Activated T-cell treated with anti-CD3 and anti-CD28 coated beads for 4 hours (primary cell): Measurements from ENCODE around the gene IAH1.

Experiments used
- DNase-seq: peaks from one replicate; pipeline ENCODE4 v3.0.0-alpha.2; 2020

The IAH1 gene, protein sequence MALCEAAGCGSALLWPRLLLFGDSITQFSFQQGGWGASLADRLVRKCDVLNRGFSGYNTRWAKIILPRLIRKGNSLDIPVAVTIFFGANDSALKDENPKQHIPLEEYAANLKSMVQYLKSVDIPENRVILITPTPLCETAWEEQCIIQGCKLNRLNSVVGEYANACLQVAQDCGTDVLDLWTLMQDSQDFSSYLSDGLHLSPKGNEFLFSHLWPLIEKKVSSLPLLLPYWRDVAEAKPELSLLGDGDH

GRCh38 chr2:9474361-9475057 lies at the start of gene IAH1:
Gene IAH1 (plus strand): TSS chr2:9474551. CDS start chr2:9474567, 16 bp downstream.
- DNase-seq: peak; percentile 75

- no peak for DNase-seq
These were observed 45.3 kb upstream of the IAH1 start for GRCh38 chr2:9428965-9429577.

- DNase-seq: no peak
These were observed 43.7 kb upstream of the IAH1 start for GRCh38 chr2:9430316-9431293.

DNA sequence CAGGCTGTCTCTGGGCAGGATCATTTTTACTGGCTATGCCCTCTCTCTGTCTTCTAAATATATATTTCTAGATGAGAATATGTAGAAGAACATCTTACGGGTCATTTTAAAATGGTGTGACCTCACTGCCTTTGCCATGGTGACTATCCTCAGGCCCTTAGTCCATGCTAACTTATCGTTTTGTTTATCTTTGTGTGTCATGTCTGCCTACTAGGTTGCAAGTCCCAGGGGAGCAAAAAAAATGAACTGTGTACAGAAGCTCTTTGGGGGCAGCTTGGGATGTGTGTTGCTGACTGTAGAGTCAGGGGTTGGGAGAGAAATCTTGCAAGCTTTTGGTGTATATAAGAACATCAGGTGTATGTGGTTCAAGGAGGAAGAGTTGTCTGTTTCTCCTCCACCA lies 39.9 kb upstream of the IAH1 start:
- DNase-seq: no peak

DNA sequence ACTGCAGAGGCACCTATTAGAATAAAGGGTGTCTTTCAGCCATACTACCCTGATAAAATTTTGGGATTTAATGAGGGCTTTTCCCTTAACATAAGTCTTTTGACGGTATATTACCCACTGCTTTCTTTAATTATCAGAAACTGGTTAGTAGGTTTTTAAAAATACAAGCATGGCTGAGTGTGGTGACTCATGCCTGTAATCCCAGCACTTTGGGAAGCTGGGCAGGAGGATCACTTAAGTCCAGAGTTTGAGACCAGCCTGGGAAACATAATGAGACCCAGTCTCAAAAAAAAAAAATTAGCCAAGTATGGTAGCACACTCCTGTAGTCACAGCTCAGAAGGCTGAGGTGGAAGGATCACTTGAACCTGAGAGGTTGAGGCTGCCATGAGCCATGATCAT lies 34.8 kb upstream of the IAH1 start:
- DNase-seq: no peak

- DNase-seq: no peak
These were observed 34.2 kb upstream of the IAH1 start for GRCh38 chr2:9440058-9440727.

DNA sequence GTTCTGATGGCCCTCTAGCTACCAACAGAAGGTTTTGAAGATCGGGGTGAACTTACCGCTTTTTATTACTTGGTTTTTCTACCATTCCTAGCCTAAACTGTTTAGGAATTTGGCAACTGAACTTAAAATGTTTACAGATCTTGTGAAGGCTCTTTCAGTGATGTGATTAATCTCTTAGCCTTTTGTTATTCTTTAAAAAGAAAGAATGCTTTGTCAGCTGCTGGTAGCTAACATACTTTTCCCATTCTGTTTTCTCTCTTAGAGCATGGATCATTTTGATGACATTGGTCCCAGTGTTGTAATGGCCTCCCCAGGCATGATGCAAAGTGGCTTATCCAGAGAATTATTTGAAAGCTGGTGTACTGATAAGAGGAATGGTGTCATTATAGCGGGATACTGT lies 32.8 kb upstream of the IAH1 start:
- no peak for DNase-seq

DNA sequence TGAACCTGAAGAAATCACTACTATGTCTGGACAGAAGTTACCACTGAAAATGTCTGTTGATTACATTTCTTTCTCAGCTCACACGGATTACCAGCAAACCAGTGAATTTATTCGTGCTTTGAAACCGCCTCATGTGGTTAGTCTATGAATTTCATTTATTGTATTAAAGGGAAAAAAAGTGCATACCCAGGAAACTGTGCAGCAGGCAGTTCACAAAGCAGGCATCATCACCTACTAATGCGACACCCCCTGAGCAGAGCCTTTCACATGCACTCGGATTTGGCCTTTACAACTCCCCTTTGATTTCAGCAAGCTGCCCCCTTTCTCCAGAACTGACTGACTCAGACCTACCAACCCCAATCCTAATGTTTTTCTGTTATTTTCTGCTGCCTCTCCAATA lies 30.8 kb upstream of the IAH1 start:
- DNase-seq: no peak

DNA sequence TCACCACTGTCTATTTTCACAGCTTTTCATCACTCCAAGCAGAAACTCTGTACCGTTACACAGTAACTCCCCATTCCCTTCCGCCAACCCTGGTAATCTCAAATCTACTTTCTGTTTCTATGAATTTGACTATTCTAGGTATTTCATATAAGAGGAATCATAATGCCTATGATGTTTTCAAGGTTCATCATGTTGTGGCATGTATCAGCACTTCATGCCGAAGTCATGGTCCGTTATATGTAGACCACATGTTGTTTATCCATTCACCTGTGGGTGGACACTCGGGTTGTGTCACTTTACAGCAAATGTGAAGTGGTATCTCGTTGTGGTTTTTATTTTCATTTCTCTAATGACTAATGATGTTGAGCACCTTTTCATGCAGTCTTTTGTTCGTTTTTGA lies 29.3 kb upstream of the IAH1 start:
- no peak for DNase-seq

DNA sequence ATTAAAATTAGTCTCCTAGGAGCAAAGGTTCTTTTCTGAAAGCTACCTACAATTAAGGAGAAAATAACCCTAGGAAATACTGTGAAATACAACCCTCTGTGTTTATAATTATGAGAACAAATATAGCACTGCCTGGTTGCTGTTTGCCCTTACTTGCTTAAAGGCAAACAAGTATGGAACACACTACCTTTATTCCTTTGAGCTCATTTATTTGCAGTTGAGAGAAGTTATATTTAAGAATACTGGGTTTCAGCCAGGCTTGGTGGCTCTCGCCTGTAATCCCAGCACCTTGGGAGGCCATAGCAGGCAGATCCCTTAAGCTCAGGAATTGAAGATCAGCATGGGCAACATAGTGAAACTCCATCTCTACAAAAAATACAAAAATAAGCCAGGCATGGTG lies 23.1 kb upstream of the IAH1 start:
- DNase-seq: no peak

GRCh38 chr2:9460441-9461017 lies 13.8 kb upstream of the IAH1 start:
- no peak for DNase-seq

GRCh38 chr2:9461079-9461478 lies 13.3 kb upstream of the IAH1 start:
- DNase-seq: no peak

DNA sequence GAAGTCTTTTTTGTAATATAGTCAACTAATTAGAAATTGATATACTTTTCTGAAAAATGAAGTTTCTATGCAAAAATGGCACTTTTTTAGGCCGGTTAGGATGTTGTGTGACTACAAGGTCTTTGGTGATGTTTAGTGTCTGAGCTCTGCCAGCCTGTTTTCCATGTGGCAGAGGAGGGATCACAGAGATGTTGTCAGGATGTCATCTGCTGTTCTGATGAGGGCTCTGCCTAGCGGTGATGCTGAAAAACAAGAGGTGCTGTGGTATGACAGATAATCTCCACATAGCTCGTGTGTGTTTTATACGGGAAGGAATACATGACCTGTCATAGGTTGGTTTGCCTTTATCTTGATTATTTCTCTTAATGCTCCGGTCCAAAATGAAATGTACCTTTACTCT lies 12.0 kb upstream of the IAH1 start:
- no peak for DNase-seq

DNA sequence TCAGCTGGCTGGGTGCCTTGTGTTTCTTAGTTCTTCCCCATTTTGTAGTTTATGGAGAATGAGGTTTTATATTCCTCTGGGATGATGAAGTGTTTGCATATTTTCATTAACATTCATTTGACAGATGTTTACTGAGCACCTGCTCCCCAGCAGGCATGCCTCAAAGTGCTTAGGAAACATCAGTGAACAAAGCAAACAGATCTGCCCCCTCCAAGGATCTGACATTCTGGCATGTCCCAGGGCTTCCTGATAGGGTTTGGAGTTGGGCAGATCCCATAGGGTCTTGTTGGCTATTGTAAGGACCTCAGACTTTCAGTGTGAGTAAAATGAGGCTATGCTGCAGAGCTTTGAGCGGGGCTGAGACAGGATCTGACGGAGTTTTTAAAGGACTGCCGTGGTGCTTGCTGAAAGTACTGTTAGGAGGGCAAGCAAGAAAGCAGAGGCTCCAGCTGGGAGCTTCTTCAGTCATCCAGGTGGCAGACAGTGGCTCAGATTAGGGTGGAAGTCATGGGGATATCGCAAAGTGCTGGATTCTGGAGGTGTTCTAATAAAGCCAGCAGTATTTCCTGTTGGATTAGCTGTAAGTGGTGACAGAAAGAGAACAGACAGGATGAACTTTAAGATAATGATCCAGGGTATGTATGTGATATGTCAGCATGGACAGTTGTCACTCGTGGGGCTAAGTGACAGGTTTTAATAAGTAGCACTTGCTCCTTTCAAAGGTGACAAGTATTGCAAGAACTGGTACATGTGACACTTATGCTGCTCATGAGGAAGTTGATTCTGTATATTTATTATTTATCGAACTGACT lies 11.3 kb upstream of the IAH1 start:
- DNase-seq: no peak

DNA sequence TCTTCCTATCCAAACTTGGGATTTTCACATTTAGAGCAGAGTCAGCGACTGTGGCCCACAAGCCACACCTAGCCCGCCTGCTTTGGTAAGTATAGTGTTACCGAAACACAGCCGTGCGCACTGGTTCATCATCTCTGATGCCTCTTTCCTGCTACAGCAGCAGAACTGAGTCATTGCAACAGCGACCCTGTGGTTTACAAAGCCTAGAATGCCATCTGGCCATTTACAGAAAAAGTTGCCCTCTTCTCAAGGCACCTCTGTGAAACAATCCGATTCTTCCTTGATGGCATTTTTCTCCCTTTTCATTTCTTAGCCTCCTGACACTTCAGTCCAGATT lies 10.7 kb upstream of the IAH1 start:
- no peak for DNase-seq

DNA sequence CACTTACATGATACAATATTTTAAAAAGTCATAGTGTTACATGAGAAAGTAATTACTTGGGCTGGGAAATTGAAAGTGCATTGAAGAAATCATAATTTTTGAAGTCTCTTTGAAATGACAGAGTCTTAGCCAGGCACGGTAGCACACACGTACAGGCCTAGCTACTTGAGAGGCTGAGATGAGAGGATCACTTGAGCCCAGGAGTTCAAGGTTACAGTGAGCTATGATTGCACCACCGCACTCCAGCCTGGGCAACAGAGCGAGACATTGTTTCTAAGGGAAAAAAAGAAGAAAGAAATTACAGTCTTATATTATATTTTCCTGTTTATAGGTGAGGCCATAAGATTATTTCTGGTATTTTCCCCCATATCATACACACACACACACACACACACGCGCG lies 9.2 kb upstream of the IAH1 start:
- no peak for DNase-seq

DNA sequence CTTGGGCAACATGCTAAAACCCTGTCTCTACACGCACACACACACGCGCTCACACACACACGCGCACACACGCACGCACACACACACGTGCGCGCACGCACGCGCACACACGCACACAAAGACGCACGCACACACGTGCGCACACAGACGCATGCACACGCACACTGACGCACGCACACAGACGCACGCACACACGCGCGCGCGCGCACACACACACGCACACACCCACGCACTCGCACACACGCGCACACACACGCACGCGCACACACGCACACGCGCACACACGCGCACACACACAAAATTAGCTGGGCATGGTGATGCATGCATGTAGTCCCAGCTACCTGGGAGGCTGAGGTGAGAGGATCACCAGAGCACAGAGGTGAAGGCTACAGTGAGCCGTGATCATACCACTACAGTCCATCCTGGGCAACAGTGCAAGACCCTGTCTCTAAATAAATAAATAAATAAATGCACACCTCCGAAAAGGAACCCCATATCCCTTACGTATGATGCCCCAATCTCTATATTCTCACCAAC lies 8.1 kb upstream of the IAH1 start:
- DNase-seq: no peak

DNA sequence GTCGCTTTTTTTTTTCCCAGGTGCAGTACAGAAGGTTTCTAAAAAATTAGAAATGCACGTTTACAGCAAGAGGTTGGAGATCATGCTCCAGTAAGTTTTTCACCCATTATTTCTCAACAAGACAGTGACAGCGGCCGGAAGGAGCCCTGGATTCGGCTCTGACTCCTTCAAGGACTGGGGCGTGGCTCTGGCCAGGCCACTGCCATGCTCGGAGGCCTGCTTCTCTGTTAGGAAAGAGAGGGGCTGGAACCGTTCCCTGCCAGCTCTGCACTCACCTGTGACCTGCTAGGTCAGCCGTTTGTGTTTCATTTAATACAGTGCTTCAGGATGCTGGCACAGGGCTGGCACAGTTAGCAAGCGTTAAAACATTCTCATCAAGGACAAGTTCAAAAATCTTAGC lies 6.7 kb upstream of the IAH1 start:
- DNase-seq: no peak

DNA sequence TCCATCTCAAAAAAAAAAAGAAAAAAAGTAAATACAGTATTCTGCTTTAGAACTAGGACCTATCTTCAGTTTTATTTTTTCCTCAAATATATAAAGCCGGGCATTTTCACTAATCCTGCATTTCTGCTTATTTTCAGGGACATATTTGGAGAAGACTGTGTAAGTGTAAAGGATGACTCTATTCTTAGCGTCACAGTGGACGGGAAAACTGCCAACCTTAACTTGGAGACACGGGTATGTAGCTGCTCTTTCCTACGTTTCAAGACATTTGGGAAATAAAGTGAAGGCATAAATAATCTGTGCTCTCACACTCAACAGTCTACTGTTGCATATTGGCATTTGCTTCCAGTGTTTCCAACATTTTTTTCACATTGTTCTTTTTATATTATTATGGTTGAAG lies 3.1 kb upstream of the IAH1 start:
- no peak for DNase-seq

DNA sequence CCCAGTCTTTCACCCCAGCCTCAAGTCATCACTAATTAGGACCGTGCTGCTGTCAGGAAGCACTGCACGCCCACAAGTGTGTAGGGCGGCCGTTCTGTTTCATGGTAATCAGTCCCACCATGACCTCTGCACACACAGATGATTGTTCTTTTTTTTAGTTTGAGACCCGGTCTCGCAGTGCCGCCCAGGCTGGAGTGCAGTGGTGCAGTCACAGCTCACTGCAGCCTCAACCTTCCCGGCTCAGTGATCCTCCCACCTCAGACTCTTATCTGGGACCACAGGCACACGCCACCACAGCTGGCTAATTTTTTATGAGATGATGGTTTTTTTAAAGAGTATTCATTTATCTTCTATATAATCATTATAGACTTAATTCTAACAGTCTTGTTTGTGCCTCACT lies 1.8 kb upstream of the IAH1 start:
- DNase-seq: no peak

- DNase-seq: peak; percentile 13
These were observed 905 bp upstream of the IAH1 start for GRCh38 chr2:9473308-9473984.
